ENCODE data around the gene STK32C.
"Not testable (repeated sequence)": the region's sequence is repeated elsewhere in the genome, so short reads cannot be mapped to it uniquely, and the experiment has no call there.

- not testable (repeated sequence) for TF ChIP-seq EP300 (IDR thresholded peaks at IDR 0.05)
- peak; percentile 50 to 74 for TF ChIP-seq CTCF (IDR thresholded peaks at IDR 0.05)
These were observed 44.9 kb upstream of the STK32C start for GRCh38 chr10:132352462-132353308.

Data from suprapubic skin (tissue), 3 donors.